ENCODE measurements around the gene SLC9A8.
"Not testable (repeated sequence)": the region's sequence is repeated elsewhere in the genome, so short reads cannot be mapped to it uniquely, and the experiment has no call there.

SLC9A8 gene

DNA sequence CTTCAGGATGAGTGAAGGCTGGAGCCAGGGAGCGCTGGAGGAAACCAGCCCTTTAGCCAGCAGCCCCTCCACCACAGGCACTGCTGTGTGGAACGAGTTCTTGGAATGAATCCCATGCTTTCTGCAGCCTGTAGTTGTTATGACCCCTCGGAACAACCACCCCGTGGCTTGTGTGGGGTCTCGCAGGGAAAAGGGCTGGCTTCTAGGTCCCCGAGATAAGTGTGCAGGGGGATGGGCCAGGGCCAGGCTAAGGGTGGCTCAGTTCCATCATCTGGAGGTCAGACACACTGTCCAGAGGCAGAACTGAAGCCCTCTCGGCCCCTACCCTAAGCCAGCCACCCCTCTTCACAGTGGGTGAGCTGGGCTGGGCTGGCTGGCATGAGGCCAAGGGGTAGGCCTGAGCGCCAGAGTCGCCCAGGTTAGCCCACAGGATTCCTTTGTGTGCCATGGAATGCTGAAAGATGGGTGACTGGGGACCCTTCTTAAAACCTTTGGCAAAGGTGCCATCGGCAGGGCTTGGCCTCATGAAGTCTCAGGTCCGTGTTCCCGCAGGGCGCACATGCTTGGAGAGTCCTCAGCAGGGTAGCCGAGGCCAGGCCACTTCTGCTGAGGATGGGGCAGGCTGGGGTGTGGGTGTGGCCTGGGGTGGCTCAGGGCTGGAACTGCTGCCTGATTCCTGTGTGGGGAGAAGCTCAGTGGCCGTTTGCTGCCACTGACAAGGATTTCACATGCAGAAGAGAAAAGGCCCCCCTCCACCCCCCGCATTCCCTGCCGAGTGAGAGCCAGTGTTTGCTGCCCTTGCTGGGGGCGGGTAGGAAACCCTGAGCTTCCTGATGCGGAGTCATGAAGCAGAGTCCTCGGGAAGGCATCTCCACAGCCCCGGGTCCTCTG, 78.1 kb downstream of the SLC9A8 start:
- DNase-seq (ENCODE audit: insufficient read length, low spot score) (no peak), FAIRE-seq (no peak)
- no peak for TF ChIP-seq POLR2A (IDR thresholded peaks at IDR 0.05; ENCODE audit: low read depth, low read length)

GRCh38 chr20:49891476-49892110, 79.0 kb downstream of the SLC9A8 start:
- TF ChIP-seq POLR2A (IDR thresholded peaks at IDR 0.05; ENCODE audit: low read depth, low read length), result no peak
- FAIRE-seq, result no peak
- DNase-seq (ENCODE audit: insufficient read length, low spot score), result no peak

DNA sequence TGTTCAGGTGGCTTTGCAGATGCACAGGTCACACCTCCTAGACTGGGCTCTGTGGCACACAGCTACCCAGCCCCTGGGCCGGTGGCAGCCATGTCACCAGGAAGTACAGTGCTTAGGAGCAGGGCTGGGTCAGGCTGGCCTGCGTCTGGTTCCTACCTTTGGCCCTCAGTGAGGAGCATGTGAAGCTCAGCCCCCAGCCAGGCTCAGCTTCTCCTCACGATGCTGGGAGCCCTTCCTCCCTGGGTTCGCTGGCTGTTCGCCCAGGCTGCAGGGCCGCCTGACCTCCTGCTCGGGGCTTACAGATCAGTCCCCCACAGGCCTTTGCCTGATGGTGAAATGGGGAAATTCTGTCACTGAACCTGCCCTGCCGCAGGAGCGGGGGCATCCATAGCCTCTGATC, 79.6 kb downstream of the SLC9A8 start:
- TF ChIP-seq POLR2A (IDR thresholded peaks at IDR 0.05; ENCODE audit: low read depth, low read length), result no peak
- FAIRE-seq, result no peak
- no peak for DNase-seq (ENCODE audit: insufficient read length, low spot score)

DNA sequence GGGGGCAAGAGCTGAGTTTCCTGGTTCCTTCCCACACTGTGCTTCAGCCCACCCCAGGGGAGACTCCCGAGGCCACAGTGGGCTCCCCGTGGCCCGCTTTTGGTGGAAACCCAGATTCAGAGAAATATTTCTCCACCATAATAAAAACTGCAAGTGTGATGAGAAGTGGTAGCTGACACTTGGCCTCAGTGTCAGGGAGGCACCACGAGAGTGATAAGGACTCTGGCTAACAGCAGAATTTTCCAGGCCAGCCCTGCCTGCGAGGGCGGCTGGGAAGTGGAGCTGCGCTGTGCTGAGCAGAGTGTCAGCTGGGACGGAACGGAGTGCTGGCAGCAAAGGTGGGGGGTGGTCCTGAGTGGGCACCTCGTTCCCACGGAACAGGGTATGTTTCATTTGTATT, 80.2 kb downstream of the SLC9A8 start:
- FAIRE-seq (no peak), DNase-seq (ENCODE audit: insufficient read length, low spot score) (no peak)

GRCh38 chr20:49893242-49894072, 80.8 kb downstream of the SLC9A8 start:
- DNase-seq (ENCODE audit: insufficient read length, low spot score) (no peak), FAIRE-seq (no peak)
- TF ChIP-seq POLR2A (IDR thresholded peaks at IDR 0.05; ENCODE audit: low read depth, low read length), result no peak

More for the DNA sequence above, 80.2 kb downstream of the SLC9A8 start:
- no peak for TF ChIP-seq POLR2A (IDR thresholded peaks at IDR 0.05; ENCODE audit: low read depth, low read length)

DNA sequence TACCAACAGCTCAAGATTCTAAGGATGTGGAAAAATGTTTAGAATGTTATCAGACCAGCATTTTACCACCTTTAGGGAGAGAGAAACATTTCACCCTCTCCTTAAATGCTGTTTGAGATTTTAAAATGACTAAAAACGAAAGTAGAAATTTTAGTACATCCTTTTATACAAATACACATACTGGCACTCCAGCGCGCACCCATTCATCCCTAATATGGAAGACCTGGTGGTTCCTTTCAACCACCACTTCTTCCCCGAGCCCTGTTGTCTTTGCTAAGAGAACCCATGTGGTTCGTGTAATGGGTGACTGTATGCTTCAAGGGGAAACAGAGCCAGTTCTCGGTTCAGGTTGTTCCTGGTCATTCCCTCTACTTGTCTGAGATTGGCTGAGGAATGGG, 81.4 kb downstream of the SLC9A8 start:
- no peak for TF ChIP-seq POLR2A (IDR thresholded peaks at IDR 0.05; ENCODE audit: low read depth, low read length)
- FAIRE-seq (no peak), DNase-seq (ENCODE audit: insufficient read length, low spot score) (no peak)

GRCh38 chr20:49895474-49896093, 83.0 kb downstream of the SLC9A8 start:
- not testable (repeated sequence) for FAIRE-seq

DNA sequence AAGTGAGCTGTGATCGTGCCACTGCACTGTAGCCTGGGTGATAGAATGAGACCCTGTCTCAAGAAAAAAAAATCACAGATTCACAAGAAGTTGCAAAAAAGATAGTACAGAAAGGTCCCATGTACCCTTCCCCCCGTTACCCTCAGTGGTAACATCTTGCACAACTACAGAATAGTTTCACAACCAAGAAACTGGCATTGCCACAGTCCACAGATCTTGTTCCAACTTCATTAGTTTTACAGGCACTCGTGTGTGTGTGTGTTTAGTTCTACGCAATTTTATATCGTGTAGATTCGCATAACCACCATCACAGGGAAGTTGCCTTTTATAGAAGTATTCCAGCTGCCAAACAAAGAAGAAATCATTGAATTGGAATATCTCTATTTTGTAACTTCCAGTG, 83.6 kb downstream of the SLC9A8 start:
- TF ChIP-seq POLR2A (IDR thresholded peaks at IDR 0.05; ENCODE audit: low read depth, low read length), result no peak
- FAIRE-seq, result no peak
- DNase-seq (ENCODE audit: insufficient read length, low spot score), result no peak

More at GRCh38 chr20:49895474-49896093, 83.0 kb downstream of the SLC9A8 start:
- DNase-seq (ENCODE audit: insufficient read length, low spot score), result not testable (repeated sequence)

- no peak for DNase-seq (ENCODE audit: insufficient read length, low spot score)
Measured at GRCh38 chr20:49899541-49900383, 87.1 kb downstream of the SLC9A8 start.

DNA sequence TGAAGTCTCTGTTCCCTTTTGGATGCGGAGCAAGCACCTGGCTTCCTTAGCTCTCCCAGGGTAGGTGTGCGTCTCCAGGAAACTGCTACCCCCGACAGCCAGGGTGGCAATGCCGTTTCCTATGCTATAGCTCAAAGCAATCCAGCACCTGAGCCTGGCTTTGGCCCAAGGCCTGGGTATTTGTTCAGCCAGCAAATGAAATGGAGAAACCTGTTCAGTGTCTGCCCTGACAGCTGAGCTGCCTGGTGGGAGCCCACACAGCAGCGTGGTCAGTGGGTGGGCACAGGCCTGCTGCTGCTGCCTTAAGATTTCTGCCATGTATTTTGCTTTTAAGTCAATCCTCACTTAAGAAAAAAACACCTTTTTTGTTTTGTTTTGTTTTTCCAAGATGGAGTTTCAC, 89.0 kb downstream of the SLC9A8 start:
- FAIRE-seq (no peak), DNase-seq (ENCODE audit: insufficient read length, low spot score) (no peak)
- no peak for TF ChIP-seq POLR2A (IDR thresholded peaks at IDR 0.05; ENCODE audit: low read depth, low read length)

More at GRCh38 chr20:49899541-49900383, 87.1 kb downstream of the SLC9A8 start:
- TF ChIP-seq POLR2A (IDR thresholded peaks at IDR 0.05; ENCODE audit: low read depth, low read length), result no peak
- FAIRE-seq, result no peak

- DNase-seq (ENCODE audit: insufficient read length, low spot score) (no peak), FAIRE-seq (no peak)
- no peak for TF ChIP-seq POLR2A (IDR thresholded peaks at IDR 0.05; ENCODE audit: low read depth, low read length)
Measured at GRCh38 chr20:49904440-49905214, 92.0 kb downstream of the SLC9A8 start.

- no peak for TF ChIP-seq POLR2A (IDR thresholded peaks at IDR 0.05; ENCODE audit: low read depth, low read length)
- FAIRE-seq (no peak), DNase-seq (ENCODE audit: insufficient read length, low spot score) (no peak)
Measured at GRCh38 chr20:49905415-49906091, 92.9 kb downstream of the SLC9A8 start.

Measured in H54 (cell line).